Esophagus mucosa (tissue), 1 donor: ENCODE measurements around the gene EXTL1. TPM values are rescaled to one million over a fixed set of nuclear protein-coding genes. Genes with fewer than 3 reads are reported as not detected.

Source experiments
- ATAC-seq: fragments of 200-7000 bp; cut with Tn5 transposase; one replicate; pipeline ENCODE4 v1.9.1; 2020
- total RNA-seq: library from RNA; stranded (reverse); gene quantifications from one replicate; pipeline ENCODE4 v1.2.4, GENCODE V29; 2023
- donor health status: DM: yes; HTN: yes; CAD: no.

EXTL1 gene
- total RNA-seq, 1 donor from 2014 or later, result not detected

- ATAC-seq, result peak; percentile 99
Observed at GRCh38 chr1:25997828-25998761, 23.5 kb upstream of the EXTL1 start, which contains the start of gene PAFAH2. PAFAH2 (minus strand) TSS chr1:25998063; CDS start chr1:25990816, 7,247 bp downstream.

- no peak for ATAC-seq
Observed at GRCh38 chr1:25999041-25999800, 22.4 kb upstream of the EXTL1 start.

GRCh38 chr1:26003262-26003661, 18.3 kb upstream of the EXTL1 start:
- no peak for ATAC-seq

- ATAC-seq, result no peak
Observed at GRCh38 chr1:26003756-26004155, 17.8 kb upstream of the EXTL1 start.

GRCh38 chr1:26005434-26006105, 16.0 kb upstream of the EXTL1 start:
- no peak for ATAC-seq

- ATAC-seq, result no peak
Observed at GRCh38 chr1:26006710-26007109, 14.9 kb upstream of the EXTL1 start.

- no peak for ATAC-seq
Observed at GRCh38 chr1:26009796-26010447, 11.7 kb upstream of the EXTL1 start.

- ATAC-seq, result no peak
Observed at GRCh38 chr1:26010825-26011224, 10.8 kb upstream of the EXTL1 start.

- no peak for ATAC-seq
Observed at GRCh38 chr1:26012864-26013263, 8.7 kb upstream of the EXTL1 start.

- ATAC-seq, result no peak
Observed at GRCh38 chr1:26014179-26014578, 7.4 kb upstream of the EXTL1 start.

- peak; percentile 33 for ATAC-seq
Observed at GRCh38 chr1:26015358-26015757, 6.2 kb upstream of the EXTL1 start.

- ATAC-seq, result no peak
Observed at GRCh38 chr1:26016258-26016952, 5.2 kb upstream of the EXTL1 start.

- ATAC-seq, result no peak
Observed at GRCh38 chr1:26016953-26017545, 4.5 kb upstream of the EXTL1 start.

- no peak for ATAC-seq
Observed at GRCh38 chr1:26017606-26018005, 4.0 kb upstream of the EXTL1 start.

GRCh38 chr1:26019641-26020315, 1.8 kb upstream of the EXTL1 start:
- no peak for ATAC-seq

GRCh38 chr1:26020330-26020768, 1.2 kb upstream of the EXTL1 start:
- no peak for ATAC-seq

- ATAC-seq, result no peak
Observed at GRCh38 chr1:26020941-26021646, 481 bp upstream of the EXTL1 start.

- no peak for ATAC-seq
Observed at GRCh38 chr1:26022404-26022779, 817 bp downstream of the EXTL1 start.

GRCh38 chr1:26023009-26023408, 1.4 kb downstream of the EXTL1 start:
- no peak for ATAC-seq

GRCh38 chr1:26023826-26024225, 2.3 kb downstream of the EXTL1 start:
- ATAC-seq, result no peak
